SK-N-SH treated with all-trans-retinoic acid at 6 μM for 48 hours (cell line): ENCODE measurements around the gene DFFB.

Source experiments
- ATAC-seq: fragments of 200-7000 bp; cut with Tn5 transposase; 3 replicates; pipeline ENCODE4 v1.9.1; 2020; ENCODE audit warnings: mild to moderate bottlenecking, moderate library complexity
- ARNTL ChIP-seq: fragments of 450-650 bp; formaldehyde crosslinking; IDR thresholded peaks from 2 replicates; pipeline ENCODE4 v1.5.0; 2020; ENCODE audit warnings: low read depth, mild to moderate bottlenecking, moderate library complexity, borderline replicate concordance
- BACH2 ChIP-seq: fragments of 250-450 bp; sonication (Bioruptor Pico); IDR thresholded peaks from 2 replicates; pipeline ENCODE4 v1.9.0; 2021; ENCODE audit warnings: mild to moderate bottlenecking, borderline replicate concordance
- CREB5 ChIP-seq: fragments of 250-450 bp; sonication (Bioruptor Pico); IDR thresholded peaks from 2 replicates; pipeline ENCODE4 v1.5.1; 2020; ENCODE audit warnings: low read depth, mild to moderate bottlenecking, moderate library complexity
- CSDC2 ChIP-seq: fragments of 250-450 bp; sonication (Bioruptor Pico); IDR thresholded peaks from 2 replicates; pipeline ENCODE4 v1.5.0; 2020; ENCODE audit warnings: mild to moderate bottlenecking, moderate library complexity
- ESRRG ChIP-seq: fragments of 250-450 bp; sonication (Bioruptor Pico); IDR thresholded peaks from 2 replicates; pipeline ENCODE4 v1.6.1; 2021; ENCODE audit warnings: mild to moderate bottlenecking
- GLIS3 ChIP-seq: fragments of 250-450 bp; sonication (Bioruptor Pico); IDR thresholded peaks from 2 replicates; pipeline ENCODE4 v1.5.0; 2020; ENCODE audit warnings: mild to moderate bottlenecking, moderate library complexity
- ISL1 ChIP-seq: fragments of 250-450 bp; sonication (Bioruptor Pico); IDR thresholded peaks from 2 replicates; pipeline ENCODE4 v2.1.2; 2022; ENCODE audit warnings: mild to moderate bottlenecking, moderate library complexity
- OSR1 ChIP-seq: fragments of 250-450 bp; sonication (Bioruptor Pico); IDR thresholded peaks from 2 replicates; pipeline ENCODE4 v1.8.0; 2022; ENCODE audit warnings: moderate library complexity, mild to moderate bottlenecking, inconsistent platforms
- PATZ1 ChIP-seq: fragments of 250-450 bp; sonication (Bioruptor Pico); IDR thresholded peaks from 2 replicates; pipeline ENCODE4 v1.8.0; 2020; ENCODE audit warnings: mild to moderate bottlenecking, moderate library complexity, borderline replicate concordance
- PPARA ChIP-seq: fragments of 250-450 bp; sonication (Bioruptor Pico); IDR thresholded peaks from 2 replicates; pipeline ENCODE4 v1.5.0; 2020; ENCODE audit warnings: mild to moderate bottlenecking, borderline replicate concordance
- RARB ChIP-seq: fragments of 250-450 bp; sonication (Bioruptor Pico); IDR thresholded peaks from 2 replicates; pipeline ENCODE4 v1.8.0; 2021; ENCODE audit warnings: mild to moderate bottlenecking, moderate library complexity
- SNAI2 ChIP-seq: fragments of 250-450 bp; sonication (Bioruptor Pico); IDR thresholded peaks from 2 replicates; pipeline ENCODE4 v1.5.0; 2020; ENCODE audit warnings: mild to moderate bottlenecking, moderate library complexity
- TCF4 ChIP-seq: fragments of 250-450 bp; sonication (Bioruptor Pico); IDR thresholded peaks from 2 replicates; pipeline ENCODE4 v1.8.0; 2021; ENCODE audit warnings: mild to moderate bottlenecking, moderate library complexity, borderline replicate concordance
- TOX ChIP-seq: fragments of 250-450 bp; sonication (Bioruptor Pico); IDR thresholded peaks from 2 replicates; pipeline ENCODE4 v1.8.0; 2021; ENCODE audit warnings: mild to moderate bottlenecking, moderate library complexity, borderline replicate concordance
- TSHZ2 ChIP-seq: fragments of 250-450 bp; sonication (Bioruptor Pico); IDR thresholded peaks from 2 replicates; pipeline ENCODE4 v1.5.0; 2020; ENCODE audit warnings: mild to moderate bottlenecking, moderate library complexity
- ZC3H10 ChIP-seq: fragments of 250-450 bp; sonication (Bioruptor Pico); IDR thresholded peaks from 2 replicates; pipeline ENCODE4 v1.5.1; 2021; ENCODE audit warnings: mild to moderate bottlenecking, moderate library complexity
- ZFP3 ChIP-seq: fragments of 250-450 bp; sonication (Bioruptor Pico); IDR thresholded peaks from 2 replicates; pipeline ENCODE4 v1.5.0; 2020; ENCODE audit warnings: mild to moderate bottlenecking, moderate library complexity
- ZFP30 ChIP-seq: fragments of 450-650 bp; formaldehyde crosslinking; IDR thresholded peaks from 2 replicates; pipeline ENCODE4 v1.5.0; 2022; ENCODE audit warnings: mild to moderate bottlenecking, moderate library complexity
- ZNF70 ChIP-seq: fragments of 450-650 bp; formaldehyde crosslinking; IDR thresholded peaks from 2 replicates; pipeline ENCODE4 v1.5.0; 2020; ENCODE audit warnings: mild to moderate bottlenecking, moderate library complexity
- ZNF8 ChIP-seq: fragments of 450-650 bp; formaldehyde crosslinking; IDR thresholded peaks from 2 replicates; pipeline ENCODE4 v1.5.0; 2020; ENCODE audit warnings: mild to moderate bottlenecking, moderate library complexity
- TF ChIP-seq, protein P1 (sequence below): fragments of 250-450 bp; sonication (Bioruptor Pico); IDR thresholded peaks from 2 replicates; pipeline ENCODE4 v1.5.1; 2021; ENCODE audit warnings: mild to moderate bottlenecking, moderate library complexity
- TF ChIP-seq, protein P2 (sequence below): fragments of 250-450 bp; sonication (Bioruptor Pico); IDR thresholded peaks from 2 replicates; pipeline ENCODE4 v1.8.0; 2021; ENCODE audit warnings: low read depth, mild to moderate bottlenecking, moderate library complexity, borderline replicate concordance

DFFB gene

DNA sequence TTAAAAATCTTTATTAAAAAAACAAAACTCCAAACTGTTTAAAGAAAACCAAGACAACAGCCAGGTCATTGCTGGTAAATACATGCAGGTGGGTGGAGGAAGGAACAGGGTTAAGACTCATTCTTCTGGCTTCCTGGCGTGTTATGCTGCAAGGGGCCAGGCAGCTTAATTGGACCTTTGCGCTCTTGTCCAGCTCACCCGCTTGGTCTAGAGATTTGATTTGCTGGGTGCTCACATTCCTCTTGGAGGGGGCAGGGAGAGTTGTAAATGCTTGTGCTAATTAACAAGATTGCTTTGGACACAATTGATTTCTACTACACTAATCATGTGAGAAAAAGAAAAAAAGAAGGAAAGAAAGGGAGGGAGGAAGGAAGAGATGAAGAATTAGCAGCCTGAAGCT lies 10.7 kb upstream of the DFFB start:
- TF ChIP-seq TCF4 (CRISPR knock-in tag): no peak
- no peak for TF ChIP-seq GLIS3 (CRISPR knock-in tag)
- no peak for TF ChIP-seq CSDC2 (CRISPR knock-in tag)
- no peak for TF ChIP-seq TSHZ2 (CRISPR knock-in tag)
- TF ChIP-seq, protein P1, sequence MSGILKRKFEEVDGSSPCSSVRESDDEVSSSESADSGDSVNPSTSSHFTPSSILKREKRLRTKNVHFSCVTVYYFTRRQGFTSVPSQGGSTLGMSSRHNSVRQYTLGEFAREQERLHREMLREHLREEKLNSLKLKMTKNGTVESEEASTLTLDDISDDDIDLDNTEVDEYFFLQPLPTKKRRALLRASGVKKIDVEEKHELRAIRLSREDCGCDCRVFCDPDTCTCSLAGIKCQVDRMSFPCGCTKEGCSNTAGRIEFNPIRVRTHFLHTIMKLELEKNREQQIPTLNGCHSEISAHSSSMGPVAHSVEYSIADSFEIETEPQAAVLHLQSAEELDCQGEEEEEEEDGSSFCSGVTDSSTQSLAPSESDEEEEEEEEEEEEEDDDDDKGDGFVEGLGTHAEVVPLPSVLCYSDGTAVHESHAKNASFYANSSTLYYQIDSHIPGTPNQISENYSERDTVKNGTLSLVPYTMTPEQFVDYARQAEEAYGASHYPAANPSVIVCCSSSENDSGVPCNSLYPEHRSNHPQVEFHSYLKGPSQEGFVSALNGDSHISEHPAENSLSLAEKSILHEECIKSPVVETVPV: no peak
- TF ChIP-seq ZFP3 (CRISPR knock-in tag): no peak
- TF ChIP-seq PATZ1 (CRISPR knock-in tag): no peak
- TF ChIP-seq ESRRG (CRISPR knock-in tag): no peak
- TF ChIP-seq ISL1 (CRISPR knock-in tag): no peak
- TF ChIP-seq PPARA: no peak
- no peak for TF ChIP-seq OSR1 (CRISPR knock-in tag)
- TF ChIP-seq ZFP30: no peak
- TF ChIP-seq ZNF8 (CRISPR knock-in tag): no peak
- no peak for TF ChIP-seq RARB (CRISPR knock-in tag)
- TF ChIP-seq ZC3H10: no peak
- no peak for TF ChIP-seq ARNTL (CRISPR knock-in tag)
- TF ChIP-seq, protein P2, sequence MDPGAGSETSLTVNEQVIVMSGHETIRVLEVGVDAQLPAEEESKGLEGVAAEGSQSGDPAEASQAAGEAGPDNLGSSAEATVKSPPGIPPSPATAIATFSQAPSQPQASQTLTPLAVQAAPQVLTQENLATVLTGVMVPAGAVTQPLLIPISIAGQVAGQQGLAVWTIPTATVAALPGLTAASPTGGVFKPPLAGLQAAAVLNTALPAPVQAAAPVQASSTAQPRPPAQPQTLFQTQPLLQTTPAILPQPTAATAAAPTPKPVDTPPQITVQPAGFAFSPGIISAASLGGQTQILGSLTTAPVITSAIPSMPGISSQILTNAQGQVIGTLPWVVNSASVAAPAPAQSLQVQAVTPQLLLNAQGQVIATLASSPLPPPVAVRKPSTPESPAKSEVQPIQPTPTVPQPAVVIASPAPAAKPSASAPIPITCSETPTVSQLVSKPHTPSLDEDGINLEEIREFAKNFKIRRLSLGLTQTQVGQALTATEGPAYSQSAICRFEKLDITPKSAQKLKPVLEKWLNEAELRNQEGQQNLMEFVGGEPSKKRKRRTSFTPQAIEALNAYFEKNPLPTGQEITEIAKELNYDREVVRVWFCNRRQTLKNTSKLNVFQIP (CRISPR knock-in tag): no peak
- TF ChIP-seq CREB5 (CRISPR knock-in tag): no peak
- no peak for TF ChIP-seq TOX (CRISPR knock-in tag)
- TF ChIP-seq, all 23 proteins: peak for 0
- ATAC-seq: no peak

DNA sequence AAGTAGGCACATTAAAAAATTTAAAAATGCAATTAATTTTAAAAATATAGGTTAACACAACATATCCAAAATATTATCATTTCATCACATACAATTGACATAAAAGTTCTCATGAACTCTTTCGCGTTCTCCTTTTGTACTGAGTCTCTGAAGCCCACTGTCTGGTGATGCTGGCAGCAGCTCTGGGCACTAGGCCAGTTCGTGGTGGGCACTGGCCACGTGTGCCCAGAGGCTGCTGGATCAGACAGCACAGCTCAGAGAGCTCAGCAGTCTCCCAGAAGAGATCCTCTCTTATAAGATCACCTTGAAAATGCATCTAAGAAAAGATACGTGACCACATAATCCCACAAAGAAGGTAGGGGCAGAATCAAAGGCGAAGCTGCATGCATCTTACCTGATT lies 10.2 kb upstream of the DFFB start:
- ATAC-seq: no peak
- TF ChIP-seq PPARA (no peak), TCF4 (CRISPR knock-in tag) (no peak), ZFP30 (no peak), BACH2 (CRISPR knock-in tag) (no peak), TOX (CRISPR knock-in tag) (no peak), ISL1 (CRISPR knock-in tag) (no peak), OSR1 (CRISPR knock-in tag) (no peak), SNAI2 (CRISPR knock-in tag) (no peak), CREB5 (CRISPR knock-in tag) (no peak), ZFP3 (CRISPR knock-in tag) (no peak), ZNF70 (no peak)
- TF ChIP-seq, protein P1: no peak
